Islet precursor cell (in vitro differentiated cells): Measurements from ENCODE around the gene DTYMK.

Experiments
- DNase-seq: peaks from one replicate; pipeline ENCODE4 v3.0.0-alpha.2; 2018

DTYMK gene

DNA sequence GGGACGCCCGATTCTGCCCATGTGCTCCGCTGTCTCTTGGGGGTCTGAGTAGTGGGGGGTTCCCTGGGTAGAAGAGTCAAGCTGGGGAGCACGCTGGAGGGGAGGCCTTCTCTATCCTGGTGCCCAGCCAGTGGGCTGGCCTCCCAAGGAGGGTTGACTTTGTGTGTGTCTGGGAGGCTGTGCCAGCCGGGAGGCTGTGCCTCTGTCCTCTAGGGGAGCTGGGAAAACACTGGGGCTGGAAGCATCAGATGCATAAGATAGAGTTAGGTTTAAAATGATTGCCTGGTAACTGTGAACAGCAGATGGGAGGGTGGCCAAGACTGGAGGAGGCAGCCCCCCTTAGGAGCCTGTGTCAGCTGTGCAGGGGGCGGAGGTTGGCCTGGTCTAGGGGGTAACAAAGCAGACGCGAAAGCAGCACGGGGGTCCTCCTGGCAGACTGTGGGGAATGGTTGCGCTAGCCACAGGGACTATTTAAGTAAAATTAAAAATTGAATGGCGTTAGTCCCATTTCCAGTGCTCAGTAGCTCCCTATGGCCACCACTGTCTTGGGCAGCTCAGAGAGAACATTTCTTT, 16.5 kb upstream of the DTYMK start:
- no peak for DNase-seq

DNA sequence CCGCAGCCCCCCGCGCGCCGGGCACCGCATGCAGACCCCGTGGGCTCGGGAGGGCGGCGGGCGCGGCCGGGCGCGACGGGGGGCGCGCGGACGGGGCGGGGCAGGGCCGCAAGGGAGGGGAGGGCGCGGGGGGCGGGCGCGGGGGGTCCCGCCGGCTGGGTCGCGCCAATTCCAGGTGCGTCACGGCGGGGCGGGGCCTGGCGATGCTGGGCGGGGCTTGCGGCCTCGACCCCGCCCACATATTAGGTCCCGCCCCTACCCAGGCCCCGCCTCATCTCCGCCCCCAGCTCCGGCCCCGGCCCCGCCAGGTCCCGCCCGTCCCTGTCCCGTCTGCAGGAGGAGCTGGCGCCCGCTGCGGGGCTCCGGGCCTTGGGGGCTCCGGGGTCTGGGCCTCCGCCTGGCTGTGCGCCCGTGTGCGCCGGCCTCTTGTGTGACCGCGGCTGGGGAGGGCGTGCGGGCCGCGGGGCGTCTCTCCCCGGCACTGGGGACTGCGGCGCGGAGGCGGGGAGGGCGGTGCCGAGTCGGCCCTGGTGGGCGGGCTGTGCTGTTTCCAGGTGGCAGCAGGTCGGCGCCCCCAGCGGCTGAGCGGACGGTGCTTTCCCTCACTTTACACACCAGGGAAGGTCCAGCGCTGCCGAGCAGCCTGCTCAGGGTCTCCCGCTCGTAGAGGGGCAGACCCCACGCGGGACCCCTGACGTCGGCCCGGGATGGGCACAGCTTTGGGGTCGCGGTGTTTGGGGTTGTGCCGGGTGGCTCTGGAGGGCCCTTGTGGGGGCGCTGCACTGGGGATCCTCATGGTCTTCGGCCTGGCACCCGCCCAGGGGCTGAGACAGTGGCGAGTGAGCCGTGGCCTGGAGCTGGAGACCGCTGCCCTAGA, 15.8 kb upstream of the DTYMK start:
- DNase-seq, result peak; percentile 96

DNA sequence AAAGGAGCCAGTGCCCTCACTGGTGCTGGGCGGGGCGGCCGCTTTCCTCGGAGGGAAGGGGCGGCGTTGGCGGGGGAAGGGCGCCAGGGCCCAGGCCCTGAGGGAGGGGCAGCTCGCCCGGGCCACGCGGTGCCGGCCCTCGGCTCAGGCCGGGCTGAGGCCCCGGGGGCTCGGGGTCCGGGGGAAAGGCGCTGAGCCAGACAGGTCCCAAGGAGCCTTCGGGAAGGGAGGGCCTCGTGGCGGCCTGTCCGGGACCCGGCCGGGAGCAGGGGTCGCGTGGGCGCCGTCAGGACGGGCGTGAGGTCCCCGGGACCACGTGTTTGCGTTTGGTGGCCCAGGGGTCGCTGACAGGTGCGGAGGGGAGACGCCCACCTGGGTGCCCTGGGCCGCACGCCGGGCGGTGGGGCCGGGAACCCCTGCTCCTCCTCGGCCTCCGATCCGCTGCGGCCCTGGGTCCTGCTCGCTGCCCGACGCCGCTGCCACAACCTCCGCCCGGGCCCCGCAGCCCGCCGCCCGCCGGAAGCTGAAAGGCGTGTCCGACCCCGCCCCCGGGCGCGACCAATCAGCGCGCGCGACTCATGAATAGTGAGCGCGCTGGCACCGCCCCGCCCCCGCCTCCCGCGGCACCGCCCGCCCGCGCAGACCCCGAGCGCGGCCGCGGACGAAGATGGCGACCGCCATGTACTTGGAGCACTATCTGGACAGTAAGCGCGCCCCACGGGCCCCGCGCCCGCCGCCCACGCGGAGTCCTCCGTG, 15.0 kb upstream of the DTYMK start, which contains the start of gene ING5:
TSS of gene ING5 (plus strand) at position 641 of the 756 bp plus-strand sequence. CDS start at position 668, 27 bp downstream.
- peak; percentile 97 for DNase-seq

- DNase-seq, result no peak
Observed at GRCh38 chr2:241701149-241701398, 14.5 kb upstream of the DTYMK start.

GRCh38 chr2:241695651-241696050, 9.0 kb upstream of the DTYMK start:
- DNase-seq, result no peak

- DNase-seq, result no peak
Observed at GRCh38 chr2:241692448-241692847, 5.8 kb upstream of the DTYMK start.

DNA sequence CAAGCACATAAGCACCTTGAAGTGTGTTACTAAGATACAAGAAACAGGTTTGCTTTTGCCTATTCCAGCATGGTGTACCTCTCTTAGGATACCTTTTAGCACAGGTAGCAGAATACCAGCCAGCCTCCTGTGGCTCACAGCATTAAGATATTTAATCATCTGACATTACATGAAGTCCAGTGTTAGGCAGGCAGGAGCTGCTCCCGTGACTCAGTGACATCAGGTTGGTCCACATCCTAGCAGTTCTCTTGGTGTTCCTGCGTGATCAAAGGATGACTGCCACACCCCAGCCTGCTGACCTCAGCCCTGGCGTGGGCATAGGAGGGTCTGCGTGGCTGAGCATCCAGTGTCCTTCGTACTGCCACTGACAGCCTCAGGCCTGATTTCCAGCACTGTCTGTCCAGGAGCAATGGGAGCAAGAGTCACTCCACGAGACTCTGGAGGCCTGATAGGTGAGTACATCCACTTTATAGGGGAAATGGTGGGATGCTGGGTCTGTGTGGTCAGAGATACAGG, 3.6 kb upstream of the DTYMK start:
- no peak for DNase-seq

DNA sequence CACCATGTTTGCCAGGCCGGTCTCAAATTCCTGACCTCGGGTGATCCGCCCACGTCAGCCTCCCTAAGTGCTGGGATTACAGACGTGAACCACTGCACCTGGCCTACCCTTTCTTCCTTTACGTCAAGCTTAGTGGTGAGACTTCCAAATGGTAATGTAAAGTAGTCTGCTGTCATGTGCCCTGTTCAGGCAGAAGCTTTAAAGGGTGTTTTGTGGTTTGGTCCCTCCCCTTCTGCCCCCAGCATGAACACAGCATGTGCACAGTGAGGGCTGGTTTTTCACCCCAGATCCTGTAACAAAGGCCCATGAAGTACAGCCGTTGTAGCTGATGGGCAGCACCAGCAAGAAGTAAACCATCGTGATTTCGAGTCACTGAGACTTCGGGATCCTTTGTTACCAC, 2.7 kb upstream of the DTYMK start:
- DNase-seq, result no peak

GRCh38 chr2:241686324-241686649, 328 bp downstream of the DTYMK start:
- DNase-seq, result no peak

GRCh38 chr2:241680827-241681599, 5.6 kb downstream of the DTYMK start:
- peak; percentile 73 for DNase-seq

GRCh38 chr2:241680044-241680443, 6.6 kb downstream of the DTYMK start:
- no peak for DNase-seq

DNA sequence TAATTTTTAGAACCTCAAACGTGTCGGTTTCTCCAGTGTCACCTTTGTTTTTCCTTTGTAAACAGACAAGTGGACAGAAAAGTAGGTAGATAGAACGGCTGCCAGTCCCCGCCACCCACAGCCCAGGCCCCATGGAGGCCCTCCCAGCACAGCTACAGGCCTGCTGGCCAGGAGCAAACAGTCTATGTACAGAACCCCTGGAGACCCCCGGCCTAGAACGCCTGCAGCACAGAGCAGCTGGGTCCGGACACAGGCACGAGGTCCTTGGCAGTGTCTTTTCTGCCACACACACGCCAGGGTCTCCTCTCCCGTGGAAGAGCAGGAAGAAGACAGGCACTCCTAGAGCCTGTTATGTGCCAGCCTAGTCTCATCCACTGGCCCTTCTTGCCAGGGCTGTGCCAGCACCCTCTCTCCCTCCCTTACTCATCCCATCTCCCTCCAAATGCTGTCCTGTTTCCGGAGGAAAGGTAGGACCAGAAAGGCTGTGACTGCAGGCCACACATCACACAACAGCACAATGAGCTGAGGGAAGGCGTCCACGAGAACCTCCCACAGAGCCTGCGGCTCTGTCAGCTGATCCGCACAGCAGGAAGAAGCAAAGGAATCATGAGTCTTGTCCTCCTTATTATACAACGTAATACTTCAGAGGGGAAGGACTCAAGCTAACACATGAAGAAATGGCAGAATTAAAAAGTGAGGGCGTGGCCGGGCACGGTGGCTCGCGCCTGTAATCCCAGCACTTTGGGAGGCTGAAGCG, 7.7 kb downstream of the DTYMK start:
- DNase-seq, result no peak

DNA sequence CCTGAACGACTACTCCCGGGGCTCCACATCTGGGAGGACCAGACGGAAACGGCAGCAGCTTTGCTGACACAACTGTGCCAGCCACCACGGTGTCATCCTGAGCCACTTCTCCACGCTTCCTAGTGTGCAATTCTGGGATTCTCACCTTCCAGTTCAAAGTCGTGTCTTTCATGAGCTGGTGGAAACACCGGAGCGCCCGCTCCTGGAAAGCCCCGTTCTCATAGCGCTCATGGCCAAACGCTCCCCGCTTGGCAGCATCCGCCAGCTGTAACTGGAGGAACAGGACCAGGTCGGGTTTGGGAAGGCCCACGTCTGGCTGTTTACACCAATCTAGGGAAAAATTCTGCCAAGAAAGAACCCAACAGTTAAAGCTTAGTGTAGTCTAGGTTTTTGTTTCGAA, 8.3 kb downstream of the DTYMK start:
- no peak for DNase-seq

GRCh38 chr2:241677392-241677791, 9.2 kb downstream of the DTYMK start:
- no peak for DNase-seq

DNA sequence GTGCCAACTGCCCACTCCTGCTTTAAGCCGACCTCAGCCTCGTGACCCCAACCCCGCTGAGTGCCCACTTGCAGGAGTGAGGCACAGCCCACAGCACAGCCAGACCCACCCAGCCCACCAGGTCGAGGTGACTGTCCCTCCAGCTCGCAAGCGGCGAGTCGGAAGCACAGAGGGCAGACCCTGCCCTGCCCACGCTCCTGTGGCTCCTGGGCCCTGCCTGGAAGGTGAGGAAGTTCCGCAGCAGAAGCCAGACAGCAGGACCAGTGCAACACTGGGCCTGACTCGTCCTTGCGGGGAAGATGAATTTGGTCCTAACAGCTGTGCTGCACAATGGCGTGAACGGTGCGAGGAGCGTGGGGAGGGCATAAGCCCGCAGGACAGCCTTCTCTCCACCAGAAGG, 9.9 kb downstream of the DTYMK start:
- no peak for DNase-seq

- DNase-seq, result no peak
Observed at GRCh38 chr2:241675885-241676284, 10.7 kb downstream of the DTYMK start.

DNA sequence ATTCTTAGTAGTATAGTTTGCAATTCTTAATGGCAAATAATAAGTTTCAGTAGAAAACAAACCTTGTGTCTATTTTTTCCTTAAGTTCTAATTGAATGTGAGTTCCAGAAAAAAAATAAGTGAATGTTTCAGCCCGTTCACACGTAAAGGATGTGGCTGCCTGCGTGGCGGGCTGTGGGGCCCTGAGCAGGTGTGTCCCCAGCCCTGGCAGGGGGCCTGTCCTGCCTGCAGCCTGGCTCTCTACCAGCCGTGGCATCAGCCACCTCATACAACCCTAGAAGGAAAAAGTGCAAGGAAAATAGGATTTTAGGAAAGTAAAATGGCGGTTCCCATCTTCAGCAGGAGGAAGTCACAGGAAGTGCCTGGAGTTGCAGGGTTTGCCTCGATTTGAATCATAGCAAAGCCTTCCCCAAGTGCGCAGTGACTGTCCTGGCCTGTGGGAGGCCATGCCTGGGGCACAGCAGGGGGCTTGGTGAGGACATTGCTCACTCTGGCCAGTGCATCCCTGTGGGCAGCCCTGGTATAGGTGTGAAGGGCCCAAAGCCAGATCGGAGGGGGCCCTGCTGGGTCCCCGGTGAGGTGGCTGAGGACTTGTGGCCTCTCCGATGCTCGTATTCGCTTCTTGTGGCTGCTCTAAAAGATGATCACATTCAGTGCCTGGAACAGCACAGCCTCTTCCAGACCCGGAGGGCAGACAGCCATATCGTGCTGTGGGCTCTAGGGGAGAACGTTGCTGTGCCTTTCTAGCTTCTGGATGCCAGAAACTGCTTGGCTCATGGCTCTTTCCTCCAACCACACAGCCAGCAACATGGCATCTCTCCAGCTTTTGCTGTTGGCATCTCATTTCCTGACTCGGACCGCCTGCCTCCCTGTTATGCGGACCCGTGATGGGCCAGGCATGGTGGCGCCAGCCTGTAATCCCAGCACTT, 12.6 kb downstream of the DTYMK start:
- DNase-seq, result no peak

- DNase-seq, result no peak
Observed at GRCh38 chr2:241673189-241673663, 13.4 kb downstream of the DTYMK start.

- DNase-seq, result no peak
Observed at GRCh38 chr2:241672243-241673188, 14.1 kb downstream of the DTYMK start.
